Choroid plexus epithelial cell (primary cell): ENCODE results near the gene ZNF433.
A peak's percentile ranks its signal among the peaks of the same experiment; 100 is the strongest.
"Not testable (repeated sequence)": the region's sequence is repeated elsewhere in the genome, so short reads cannot be mapped to it uniquely, and the experiment has no call there.

Experiments
- DNase-seq: peaks from one replicate; pipeline ENCODE4 v3.0.0-alpha.2; 2010; ENCODE audit warnings: low read depth
- H3K4me3 ChIP-seq: 2 replicates; pipeline ENCODE4 v1.5.1; 2011; ENCODE audit warnings: low read depth, mild to moderate bottlenecking, control low read depth, low read length, moderate library complexity
- CTCF ChIP-seq: conservative IDR thresholded peaks from 2 replicates; pipeline ENCODE4 v1.5.1; 2011; ENCODE audit warnings: low read depth, mild to moderate bottlenecking, control low read depth, inconsistent platforms, low read length, moderate library complexity

The ZNF433 gene

GRCh38 chr19:12035220-12036172 lies at the start of gene ZNF433:
Gene ZNF433, minus strand, starts transcription at chr19:12035679. Its CDS starts 140 bp downstream, at chr19:12035539.
- TF ChIP-seq CTCF: peak; percentile 14
- peak within 1 kb of the TSS; percentile 94 for H3K4me3 ChIP-seq
- peak; percentile 85 for DNase-seq

GRCh38 chr19:12083336-12083735 lies 47.9 kb upstream of the ZNF433 start:
- DNase-seq, H3K4me3 ChIP-seq: not testable (repeated sequence)

GRCh38 chr19:12077375-12077774 lies 41.9 kb upstream of the ZNF433 start:
- no peak for DNase-seq
- no peak for TF ChIP-seq CTCF
- no peak overlapping the region for H3K4me3 ChIP-seq

- DNase-seq, H3K4me3 ChIP-seq: not testable (repeated sequence)
Measured at GRCh38 chr19:12076331-12076730, 40.9 kb upstream of the ZNF433 start.

- DNase-seq: peak; percentile 23
- no peak for TF ChIP-seq CTCF
- no peak overlapping the region for H3K4me3 ChIP-seq
Measured at GRCh38 chr19:12075538-12076139, 40.2 kb upstream of the ZNF433 start.

- H3K4me3 ChIP-seq: peak within 1 kb of the TSS; percentile 98
- no peak for TF ChIP-seq CTCF
- peak; percentile 93 for DNase-seq
Measured at GRCh38 chr19:12064590-12065538, 29.4 kb upstream of the ZNF433 start, which contains the start of gene ZNF844. Gene ZNF844, plus strand, starts transcription at chr19:12064731. Its CDS starts 143 bp downstream, at chr19:12064874.

- no peak overlapping the region for H3K4me3 ChIP-seq
- TF ChIP-seq CTCF: no peak
- no peak for DNase-seq
Measured at GRCh38 chr19:12055784-12056183, 20.3 kb upstream of the ZNF433 start.
